IPS-18a (cell line): ENCODE data around the gene CDH2.

Experiments used
- H3K27ac ChIP-seq: one replicate; pipeline ENCODE4 v1.5.1; 2013; ENCODE audit warnings: low read length
- H3K27me3 ChIP-seq: one replicate; pipeline ENCODE4 v1.6.1; 2013; ENCODE audit warnings: mild to moderate bottlenecking, low read length; ENCODE audit not compliant: control insufficient read depth, insufficient read depth
- H3K36me3 ChIP-seq: one replicate; pipeline ENCODE4 v1.6.1; 2013; ENCODE audit warnings: low read depth, low read length; ENCODE audit not compliant: control insufficient read depth
- H3K4me1 ChIP-seq: one replicate; pipeline ENCODE4 v1.6.1; 2013; ENCODE audit warnings: low read depth, low read length; ENCODE audit not compliant: control insufficient read depth
- H3K4me3 ChIP-seq: one replicate; pipeline ENCODE4 v1.5.1; 2013; ENCODE audit warnings: low read length
- H3K9ac ChIP-seq: one replicate; pipeline ENCODE4 v1.6.1; 2013; ENCODE audit warnings: mild to moderate bottlenecking, low read length, moderate library complexity
- H3K9me3 ChIP-seq: one replicate; pipeline ENCODE4 v1.6.1; 2013; ENCODE audit warnings: low read depth, low read length; ENCODE audit not compliant: control insufficient read depth

The CDH2 gene

DNA sequence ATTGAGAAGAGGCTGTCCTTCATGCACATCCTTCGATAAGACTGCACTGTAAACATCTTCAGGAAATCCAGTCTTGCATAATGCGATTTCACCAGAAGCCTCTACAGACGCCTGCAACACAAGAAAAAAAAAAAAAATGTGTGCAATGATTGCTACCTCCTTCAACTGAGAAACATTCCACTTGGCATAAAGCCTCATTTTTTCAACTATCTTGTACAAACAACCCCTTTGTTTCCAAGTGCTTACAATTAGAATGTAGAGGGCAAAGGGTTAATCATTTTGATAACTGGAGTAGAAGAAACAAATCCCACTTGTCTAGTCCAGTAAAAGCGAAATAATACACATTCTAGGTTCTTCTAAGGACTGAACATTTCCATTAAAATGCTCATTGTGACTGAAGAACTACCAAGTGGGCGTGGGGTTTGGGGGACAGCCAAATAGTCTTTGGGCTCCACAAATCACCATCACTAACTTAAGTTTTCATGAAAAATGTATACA lies 29.2 kb downstream of the CDH2 start:
- no peak overlapping the region for H3K27ac ChIP-seq
- no peaks in the 10 kb centered on the region for H3K27me3 ChIP-seq
- H3K36me3 ChIP-seq = no peaks in the 10 kb centered on the region
- H3K9ac ChIP-seq = no peak overlapping the region
- H3K9me3 ChIP-seq = no peaks in the 10 kb centered on the region
- peaks cover 24% of the 10 kb centered on the region for H3K4me1 ChIP-seq
- no peak overlapping the region for H3K4me3 ChIP-seq

DNA sequence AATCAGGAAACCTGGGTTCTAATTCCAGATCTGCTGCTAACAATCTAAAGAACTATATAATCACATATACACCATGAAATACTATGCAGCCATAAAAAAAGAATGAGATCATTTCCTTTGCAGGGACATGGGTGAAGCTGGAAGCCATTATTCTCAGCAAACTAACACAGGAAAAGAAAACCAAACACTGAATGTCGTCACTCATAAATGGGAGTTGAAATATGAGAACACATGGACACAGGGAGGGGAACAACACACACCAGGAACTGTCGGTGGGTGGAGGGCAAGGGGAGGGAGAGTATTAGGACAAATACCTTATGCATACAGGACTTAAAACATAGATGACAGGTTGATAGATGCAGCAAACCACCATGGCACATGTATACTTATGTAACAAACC lies 33.2 kb downstream of the CDH2 start:
- H3K27ac ChIP-seq = no peak overlapping the region
- H3K4me3 ChIP-seq = no peak overlapping the region
- H3K9me3 ChIP-seq = no peaks in the 10 kb centered on the region
- H3K27me3 ChIP-seq = no peaks in the 10 kb centered on the region
- H3K9ac ChIP-seq = no peak overlapping the region
- H3K36me3 ChIP-seq = no peaks in the 10 kb centered on the region
- peaks cover 7% of the 10 kb centered on the region for H3K4me1 ChIP-seq

DNA sequence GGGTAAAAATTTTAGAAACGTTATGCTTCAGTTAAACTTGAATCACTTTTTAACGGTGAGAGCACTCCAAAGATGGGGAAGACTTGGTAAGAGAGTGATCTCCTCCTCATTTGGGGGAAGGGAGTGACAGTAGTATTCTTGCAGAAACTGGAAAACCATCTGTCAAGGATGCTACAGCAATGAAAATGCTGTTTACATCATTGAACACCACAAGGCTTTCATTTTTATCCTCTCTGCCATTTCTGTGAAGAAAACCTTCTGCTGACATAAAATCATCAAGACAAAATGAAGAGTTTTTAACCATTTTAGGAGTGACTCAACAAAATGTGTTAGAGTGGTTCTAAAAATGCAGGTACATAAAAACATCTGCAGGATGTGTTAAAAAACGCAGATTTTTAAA lies 38.1 kb downstream of the CDH2 start:
- Histone ChIP-seq H3K9me3 (no peaks in the 10 kb centered on the region), H3K27ac (no peak overlapping the region), H3K36me3 (no peaks in the 10 kb centered on the region), H3K27me3 (no peaks in the 10 kb centered on the region), H3K4me3 (no peak overlapping the region), H3K9ac (no peak overlapping the region), H3K4me1 (no peaks in the 10 kb centered on the region)

DNA sequence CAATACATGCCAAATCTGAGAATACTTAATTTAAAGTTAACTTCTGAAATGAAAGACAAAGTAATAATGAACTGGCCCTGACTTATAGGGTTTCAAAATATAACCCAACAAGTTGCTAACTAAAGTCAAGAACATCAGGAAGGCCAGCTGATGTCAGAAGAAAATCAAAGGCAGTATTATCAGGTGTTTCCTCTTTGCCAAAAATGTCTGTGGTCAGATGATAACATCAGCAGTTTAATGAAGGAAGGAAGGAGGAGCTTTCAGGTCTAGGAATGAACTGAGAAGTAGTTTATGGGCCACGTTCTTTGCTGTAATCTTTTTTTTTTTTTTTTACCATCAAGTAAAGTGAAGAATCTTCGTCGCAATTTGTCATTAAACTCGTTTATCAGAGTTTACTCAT lies 40.9 kb downstream of the CDH2 start:
- Histone ChIP-seq H3K27me3 (no peaks in the 10 kb centered on the region), H3K9ac (no peak overlapping the region), H3K27ac (no peak overlapping the region), H3K36me3 (no peaks in the 10 kb centered on the region), H3K4me3 (no peak overlapping the region), H3K4me1 (no peaks in the 10 kb centered on the region), H3K9me3 (no peaks in the 10 kb centered on the region)

DNA sequence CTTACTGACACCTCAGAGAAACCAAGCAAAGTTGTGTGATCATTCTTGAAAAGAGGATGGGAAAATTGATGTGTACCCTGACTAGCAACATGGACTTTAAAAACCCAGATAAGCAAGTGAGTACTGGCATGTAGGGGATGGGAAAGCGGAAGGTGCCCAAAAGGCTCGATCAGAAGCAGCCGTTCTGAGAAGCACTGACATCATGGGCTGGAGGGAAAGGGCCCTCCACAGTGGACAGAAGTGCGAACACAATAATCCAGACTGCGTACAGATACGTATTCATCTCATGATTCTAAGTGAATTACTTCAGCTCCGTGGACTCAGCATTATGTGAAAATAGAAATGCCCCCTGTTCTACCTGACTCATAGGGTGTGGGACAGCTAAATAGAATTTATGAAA lies 42.2 kb downstream of the CDH2 start:
- no peak overlapping the region for H3K27ac ChIP-seq

DNA sequence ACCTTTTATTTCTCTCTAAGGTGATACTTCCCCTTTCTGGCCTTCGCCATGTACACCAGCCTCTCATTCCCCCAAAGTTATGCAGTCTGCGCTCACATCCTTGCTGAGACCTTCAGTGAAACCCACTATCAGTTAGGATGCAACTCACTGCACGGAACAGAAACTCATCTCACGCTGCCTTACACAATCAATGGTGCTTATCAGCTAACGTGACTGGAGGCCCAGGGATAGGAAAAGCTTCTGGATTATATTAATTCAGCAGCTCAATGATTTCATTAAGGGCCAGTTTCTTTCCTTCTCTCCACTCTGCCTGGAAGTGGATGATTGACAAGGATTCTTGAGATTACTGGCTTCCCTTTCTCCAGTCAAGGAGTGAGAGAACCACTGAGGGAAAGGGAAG lies 44.8 kb downstream of the CDH2 start:
- no peak overlapping the region for H3K4me3 ChIP-seq
- no peaks in the 10 kb centered on the region for H3K9me3 ChIP-seq
- H3K4me1 ChIP-seq = peaks cover 3% of the 10 kb centered on the region
- no peak overlapping the region for H3K27ac ChIP-seq
- no peak overlapping the region for H3K9ac ChIP-seq
- no peaks in the 10 kb centered on the region for H3K36me3 ChIP-seq
- no peaks in the 10 kb centered on the region for H3K27me3 ChIP-seq

More for the DNA sequence above, 42.2 kb downstream of the CDH2 start:
- Histone ChIP-seq H3K4me1 (no peaks in the 10 kb centered on the region), H3K9ac (no peak overlapping the region), H3K9me3 (no peaks in the 10 kb centered on the region), H3K27me3 (no peaks in the 10 kb centered on the region), H3K4me3 (no peak overlapping the region), H3K36me3 (no peaks in the 10 kb centered on the region)

DNA sequence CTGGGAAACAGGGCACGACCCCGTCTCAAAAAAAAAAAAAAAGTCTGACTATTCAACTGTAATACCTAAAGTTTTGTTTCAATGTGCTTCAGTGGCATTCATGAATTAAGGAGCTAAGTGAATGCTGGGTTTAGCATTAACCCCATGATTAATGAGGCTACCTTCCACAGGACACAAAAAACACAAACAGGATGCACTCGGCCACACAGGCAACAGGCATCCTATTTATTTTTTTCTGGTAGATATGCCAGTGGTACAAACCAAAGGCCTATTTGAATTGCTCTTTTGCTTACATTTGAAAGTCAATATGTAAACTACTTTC lies 48.3 kb downstream of the CDH2 start:
- H3K27me3 ChIP-seq = no peaks in the 10 kb centered on the region
- H3K9ac ChIP-seq = no peak overlapping the region
- peaks cover 3% of the 10 kb centered on the region for H3K4me1 ChIP-seq
- no peaks in the 10 kb centered on the region for H3K9me3 ChIP-seq
- no peak overlapping the region for H3K4me3 ChIP-seq
- H3K36me3 ChIP-seq = no peaks in the 10 kb centered on the region
- H3K27ac ChIP-seq = no peak overlapping the region

DNA sequence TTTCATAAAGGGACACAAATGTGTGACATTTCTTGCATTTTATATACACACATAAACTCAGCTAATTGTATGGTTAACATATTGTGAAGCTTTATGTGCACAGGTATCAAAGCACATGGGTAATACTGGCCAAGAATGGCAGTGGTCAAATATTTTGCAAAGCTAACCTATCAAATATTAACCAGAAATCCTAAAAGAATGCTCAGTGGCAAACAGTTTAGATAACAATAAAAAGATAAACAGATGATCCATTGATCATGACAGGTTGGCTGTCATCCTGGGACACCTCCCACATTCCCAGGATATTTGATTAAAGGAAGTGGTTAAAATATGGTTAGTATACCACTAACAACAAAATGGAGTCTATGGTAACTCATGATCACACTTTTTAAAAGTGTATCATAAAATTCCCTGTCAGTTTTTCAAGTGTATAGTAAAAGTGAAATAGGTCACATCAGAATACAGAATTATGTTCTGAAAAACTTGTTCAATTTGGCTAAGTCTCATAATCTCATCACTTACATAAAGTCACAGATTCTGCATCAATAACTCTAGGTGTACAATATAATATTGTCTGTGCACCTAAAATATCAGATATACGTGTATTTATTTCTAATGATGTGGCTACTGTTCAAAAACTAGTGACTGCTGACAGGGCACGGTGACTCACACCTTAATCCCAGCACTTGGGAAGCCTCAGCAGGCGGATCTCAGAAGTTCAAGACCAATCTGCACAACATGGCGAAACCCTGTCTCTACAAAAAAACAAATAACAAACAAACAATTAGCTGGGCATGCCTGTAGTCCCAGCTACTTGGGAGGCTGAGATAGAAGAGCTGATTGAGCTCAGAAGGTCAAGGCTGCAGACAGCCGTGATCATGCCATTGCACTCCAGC lies 48.9 kb downstream of the CDH2 start:
- no peaks in the 10 kb centered on the region for H3K9me3 ChIP-seq
- no peak overlapping the region for H3K9ac ChIP-seq
- peaks cover 3% of the 10 kb centered on the region for H3K4me1 ChIP-seq
- no peaks in the 10 kb centered on the region for H3K27me3 ChIP-seq
- H3K27ac ChIP-seq = no peak overlapping the region
- no peaks in the 10 kb centered on the region for H3K36me3 ChIP-seq
- no peak overlapping the region for H3K4me3 ChIP-seq

DNA sequence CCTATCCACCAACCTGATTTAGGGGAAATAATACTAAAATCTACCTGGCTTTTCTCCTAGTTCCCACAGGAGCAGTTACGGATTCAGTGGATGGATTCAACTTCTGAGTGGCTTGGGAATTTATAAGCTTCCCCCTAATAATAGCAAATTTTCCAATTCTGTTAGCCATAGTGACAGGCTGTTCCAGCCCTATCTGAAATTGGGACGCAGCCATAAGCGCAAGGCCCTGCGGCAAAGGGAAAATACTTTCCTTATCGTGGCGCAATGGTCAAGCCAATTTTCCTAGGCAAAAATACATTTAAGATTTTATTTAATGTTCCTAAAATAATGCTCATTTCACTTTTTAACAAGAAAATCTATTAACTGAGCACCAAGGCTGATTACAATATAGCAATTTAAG lies 49.7 kb downstream of the CDH2 start:
- no peaks in the 10 kb centered on the region for H3K27me3 ChIP-seq
- no peaks in the 10 kb centered on the region for H3K9me3 ChIP-seq
- H3K4me3 ChIP-seq = no peak overlapping the region
- H3K36me3 ChIP-seq = no peaks in the 10 kb centered on the region
- H3K4me1 ChIP-seq = peaks cover 3% of the 10 kb centered on the region
- no peak overlapping the region for H3K27ac ChIP-seq
- H3K9ac ChIP-seq = no peak overlapping the region

DNA sequence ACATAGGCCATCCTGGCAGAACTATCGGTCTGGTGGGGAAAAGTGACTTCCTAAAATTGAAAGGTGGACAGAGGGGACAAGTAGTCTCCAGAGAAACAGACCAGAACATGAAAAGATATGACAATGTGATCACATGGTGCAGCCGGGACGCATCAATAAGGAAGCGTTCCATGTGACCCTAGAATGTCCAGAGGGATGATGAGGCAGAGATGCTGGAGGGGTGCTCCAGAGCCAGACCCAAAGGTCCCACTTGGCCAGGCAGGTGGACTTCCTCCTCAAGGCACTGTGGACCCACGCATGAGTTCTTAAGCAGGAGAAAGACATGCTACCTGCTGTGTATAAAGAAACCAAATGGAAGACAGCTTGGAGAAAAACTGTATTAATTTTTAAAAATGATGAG lies 50.2 kb downstream of the CDH2 start:
- H3K27ac ChIP-seq = no peak overlapping the region
- no peaks in the 10 kb centered on the region for H3K9me3 ChIP-seq
- H3K9ac ChIP-seq = no peak overlapping the region
- H3K36me3 ChIP-seq = no peaks in the 10 kb centered on the region
- H3K4me1 ChIP-seq = peaks cover 3% of the 10 kb centered on the region
- no peaks in the 10 kb centered on the region for H3K27me3 ChIP-seq
- no peak overlapping the region for H3K4me3 ChIP-seq

DNA sequence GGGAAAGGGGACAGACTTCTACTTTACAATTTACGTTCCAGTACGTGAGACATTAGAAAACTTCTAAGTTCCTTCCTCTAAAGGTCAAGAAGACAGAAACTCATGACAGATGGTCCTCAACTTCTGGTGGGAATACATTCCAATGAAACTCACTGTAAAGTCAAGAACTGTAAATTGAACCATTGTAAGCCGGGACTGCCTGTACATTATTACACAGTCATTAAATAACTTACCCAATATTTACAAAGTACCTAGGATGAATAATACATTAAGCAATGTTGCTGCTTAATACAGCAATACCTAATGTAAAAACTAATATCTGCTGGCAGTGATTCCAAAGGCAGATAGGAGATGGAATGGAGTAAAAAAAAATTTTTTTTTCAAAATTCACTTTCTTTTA lies 51.9 kb downstream of the CDH2 start:
- Histone ChIP-seq H3K36me3 (no peaks in the 10 kb centered on the region), H3K9ac (no peak overlapping the region), H3K4me3 (no peak overlapping the region), H3K27ac (no peak overlapping the region), H3K9me3 (no peaks in the 10 kb centered on the region), H3K27me3 (no peaks in the 10 kb centered on the region), H3K4me1 (peaks cover 3% of the 10 kb centered on the region)
